ENCODE results near the gene HDDC3.

Gene HDDC3, protein sequence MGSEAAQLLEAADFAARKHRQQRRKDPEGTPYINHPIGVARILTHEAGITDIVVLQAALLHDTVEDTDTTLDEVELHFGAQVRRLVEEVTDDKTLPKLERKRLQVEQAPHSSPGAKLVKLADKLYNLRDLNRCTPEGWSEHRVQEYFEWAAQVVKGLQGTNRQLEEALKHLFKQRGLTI

GRCh38 chr15:90931828-90932659 is at the start of gene HDDC3:
Gene HDDC3, minus strand, starts transcription at chr15:90932549. Its CDS starts 9 bp downstream, at chr15:90932540.
- DNase-seq, result peak; percentile 91

DNA sequence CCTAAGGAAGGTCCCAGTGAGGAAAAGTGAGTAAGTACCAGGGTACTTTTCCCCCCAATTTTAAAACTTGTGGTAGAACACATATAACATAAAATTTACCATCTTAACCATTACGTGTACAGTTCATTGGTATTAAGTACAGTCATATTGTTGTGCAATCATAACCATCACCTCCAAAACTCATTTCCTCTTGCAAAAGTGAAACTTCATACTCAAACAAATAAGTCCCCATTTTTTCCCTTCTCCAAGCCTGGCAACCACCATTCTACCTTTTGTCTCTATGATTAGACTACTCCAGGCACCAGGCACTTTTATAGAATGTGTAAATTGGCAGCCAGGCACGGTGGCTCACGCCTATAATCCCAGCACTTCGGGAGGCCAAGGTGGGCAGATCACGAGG is 49.8 kb upstream of the HDDC3 start:
- DNase-seq, result no peak

GRCh38 chr15:90981681-90982080 is 49.3 kb upstream of the HDDC3 start:
- no peak for DNase-seq

GRCh38 chr15:90979582-90979981 is 47.2 kb upstream of the HDDC3 start:
- DNase-seq, result no peak

DNA sequence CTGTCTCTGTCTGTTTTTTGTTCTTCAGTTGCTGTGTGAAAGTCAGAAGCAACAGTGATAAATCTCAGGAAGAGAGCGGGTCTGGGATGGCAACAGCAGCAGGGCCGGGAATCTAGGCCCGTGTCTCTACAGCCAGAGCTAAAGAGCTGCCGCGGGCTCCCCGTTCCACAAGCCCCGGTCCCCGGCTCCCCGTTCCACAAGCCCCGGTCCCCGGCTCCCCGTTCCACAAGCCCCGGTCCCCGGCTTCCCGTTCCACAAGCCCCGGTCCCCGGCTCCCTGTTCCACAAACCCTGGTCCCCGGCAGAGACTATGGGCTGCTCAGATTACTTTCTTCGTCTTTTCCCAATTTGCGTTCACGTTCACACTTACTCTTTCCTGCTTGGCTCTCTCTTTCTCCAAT is 41.9 kb upstream of the HDDC3 start:
- no peak for DNase-seq

DNA sequence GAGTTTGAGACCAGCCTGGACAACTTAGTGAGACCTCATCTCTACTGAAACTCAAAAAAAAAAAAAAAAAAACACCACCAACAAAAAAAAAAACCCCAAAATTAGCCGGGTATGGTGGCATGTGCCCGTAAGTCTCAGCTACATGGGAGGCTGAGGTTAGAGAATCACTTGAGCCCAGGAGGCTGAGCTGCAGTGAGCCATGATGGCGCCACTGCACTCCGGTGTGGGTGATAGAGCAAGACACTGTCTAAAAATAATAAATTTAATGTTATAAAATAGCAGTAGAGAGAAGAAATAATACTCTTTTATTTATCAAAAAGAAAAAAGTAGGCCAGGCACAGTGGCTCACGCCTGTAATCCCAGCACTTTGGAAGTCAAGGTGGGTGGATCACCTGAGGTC is 39.8 kb upstream of the HDDC3 start:
- no peak for DNase-seq

- no peak for DNase-seq
Measured at GRCh38 chr15:90970274-90970673, 37.9 kb upstream of the HDDC3 start.

DNA sequence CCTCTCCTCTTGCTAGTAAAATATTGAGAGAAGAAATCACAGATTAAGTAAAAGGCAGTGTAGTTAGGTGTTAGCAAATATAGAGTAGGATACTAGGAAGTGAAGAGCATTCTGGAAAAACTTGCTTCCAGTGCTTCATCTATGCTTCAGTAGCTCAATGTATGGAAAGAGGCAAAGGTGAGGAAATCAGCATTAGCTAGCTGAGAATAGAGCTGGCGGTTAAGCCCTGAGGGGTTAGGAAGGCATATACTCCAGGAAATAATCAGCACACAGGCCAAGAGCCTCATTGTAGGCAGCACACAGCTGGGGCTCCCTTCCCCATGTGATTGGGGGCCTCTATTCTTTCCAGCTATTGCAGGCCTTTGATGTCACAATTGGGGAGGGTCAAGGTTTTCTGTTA is 36.1 kb upstream of the HDDC3 start:
- no peak for DNase-seq

DNA sequence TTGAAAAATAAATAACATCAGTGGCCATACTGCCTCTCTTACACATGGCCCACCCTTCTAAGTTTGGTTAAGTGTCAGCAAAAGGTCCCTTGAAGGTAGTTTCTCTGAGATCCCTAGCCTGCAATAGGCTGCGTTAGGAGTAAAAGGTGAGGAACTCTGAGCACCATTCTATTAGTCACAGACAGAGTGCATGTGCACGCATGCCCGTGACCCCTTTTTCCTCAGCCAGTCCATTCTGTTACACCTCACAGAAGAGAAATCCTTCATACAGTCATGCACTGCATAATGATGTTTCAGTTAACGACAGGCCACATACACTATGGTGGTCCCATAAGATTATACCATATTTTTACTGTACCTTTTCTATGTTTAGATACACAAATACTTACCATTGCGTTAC is 34.9 kb upstream of the HDDC3 start:
- no peak for DNase-seq

GRCh38 chr15:90966262-90966661 is 33.9 kb upstream of the HDDC3 start:
- DNase-seq, result no peak

- no peak for DNase-seq
Measured at GRCh38 chr15:90962021-90962420, 29.7 kb upstream of the HDDC3 start.

- no peak for DNase-seq
Measured at GRCh38 chr15:90960298-90961091, 28.1 kb upstream of the HDDC3 start.

DNA sequence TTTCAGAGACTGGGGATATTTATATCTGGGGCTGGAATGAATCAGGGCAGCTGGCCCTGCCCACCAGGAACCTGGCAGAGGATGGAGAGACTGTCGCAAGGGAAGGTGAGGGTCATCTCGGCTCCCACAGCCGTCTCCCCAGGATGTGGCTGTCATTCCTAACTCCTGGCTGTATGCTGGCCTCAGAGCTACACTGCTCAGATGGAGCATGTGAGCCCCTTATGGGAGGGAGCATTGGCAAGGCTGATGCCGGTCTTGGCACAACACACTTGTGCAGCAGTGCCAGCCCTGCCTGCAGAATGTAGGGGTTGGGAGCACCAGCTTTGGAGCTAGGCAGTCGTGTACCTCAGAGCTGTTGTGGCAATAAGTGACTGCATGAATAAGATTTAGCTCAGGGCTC is 27.5 kb upstream of the HDDC3 start:
- peak; percentile 53 for DNase-seq

GRCh38 chr15:90959028-90959595 is 26.8 kb upstream of the HDDC3 start:
- no peak for DNase-seq

DNA sequence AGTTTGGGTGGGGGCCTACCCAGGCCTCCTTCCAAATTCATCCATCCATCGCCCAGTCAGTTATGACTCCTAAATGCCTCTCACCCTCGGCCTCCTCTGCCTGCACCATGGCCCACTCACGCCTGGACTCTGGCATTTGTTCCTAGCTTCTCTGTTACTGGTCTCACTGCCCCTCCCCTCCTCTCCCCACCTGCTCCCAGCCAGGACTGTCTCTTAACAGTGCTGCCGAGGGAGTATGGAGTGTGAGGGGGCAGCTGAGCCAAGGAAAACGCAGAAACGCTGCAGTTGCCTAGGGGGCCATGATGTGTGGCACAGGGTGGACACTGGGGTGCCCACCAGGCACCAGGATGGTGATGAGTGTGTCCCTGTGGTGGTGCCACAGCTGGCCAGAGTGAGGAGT is 25.4 kb upstream of the HDDC3 start:
- DNase-seq, result no peak

- DNase-seq, result peak; percentile 42
Measured at GRCh38 chr15:90957031-90957790, 24.9 kb upstream of the HDDC3 start.

- DNase-seq, result peak; percentile 73
Measured at GRCh38 chr15:90956274-90957030, 24.1 kb upstream of the HDDC3 start.

DNA sequence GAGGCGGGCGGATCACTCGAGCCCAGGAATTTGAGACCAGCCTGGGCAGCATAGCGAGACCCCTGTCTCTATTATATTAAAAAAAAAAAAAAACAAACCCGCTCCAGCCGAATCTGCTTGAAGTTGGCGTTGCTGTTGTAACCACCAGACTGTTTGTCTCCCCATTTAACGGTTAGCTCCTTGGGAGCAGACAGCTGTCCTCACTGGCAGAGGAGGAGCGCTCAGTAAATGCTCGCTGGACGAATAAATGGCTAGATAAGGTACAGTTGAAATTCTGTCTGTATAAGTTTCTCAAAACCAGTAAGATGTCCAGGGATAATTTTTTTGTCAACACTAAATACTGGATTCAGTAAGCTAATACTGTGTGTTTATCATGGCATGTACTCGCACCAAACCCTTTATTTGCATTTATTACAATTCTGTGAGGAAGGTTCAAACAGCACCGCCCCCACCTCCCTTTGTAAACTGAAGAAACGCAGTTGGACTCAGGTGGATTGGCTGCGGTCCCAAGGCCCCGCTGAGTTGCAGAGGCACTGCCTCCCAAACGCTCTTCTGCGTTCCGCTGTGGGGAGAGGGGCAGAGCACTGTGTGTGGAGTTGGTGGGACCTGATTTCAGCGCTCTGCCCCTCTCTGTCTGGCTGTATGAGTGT is 23.4 kb upstream of the HDDC3 start:
- no peak for DNase-seq

- peak; percentile 94 for DNase-seq
Measured at GRCh38 chr15:90954712-90955623, 22.6 kb upstream of the HDDC3 start, which contains the start of gene RCCD1. Gene RCCD1, plus strand, starts transcription at chr15:90954884. Its CDS starts 1,851 bp downstream, at chr15:90956735.
